ENCODE data around the gene KRTAP10-8.

KRTAP10-8 gene

DNA sequence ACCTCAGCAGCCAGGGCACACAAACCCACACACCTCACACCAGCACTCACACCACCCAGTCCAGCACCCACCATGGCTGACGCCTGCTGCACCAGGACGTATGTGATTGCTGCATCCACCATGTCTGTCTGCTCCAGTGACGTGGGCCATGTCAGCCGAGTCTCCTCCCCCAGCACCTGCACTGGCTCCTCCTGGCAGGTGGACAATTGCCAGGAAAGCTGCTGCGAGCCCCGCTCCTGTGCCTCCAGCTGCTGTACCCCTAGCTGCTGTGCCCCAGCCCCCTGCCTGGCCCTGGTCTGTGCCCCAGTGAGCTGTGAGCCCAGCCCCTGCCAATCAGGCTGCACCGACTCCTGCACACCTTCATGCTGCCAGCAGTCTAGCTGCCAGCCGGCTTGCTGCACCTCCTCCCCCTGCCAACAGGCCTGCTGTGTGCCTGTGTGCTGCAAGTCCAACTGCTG, at the start of gene KRTAP10-8:
KRTAP10-8 (plus strand) TSS at position 51 of the 458 bp plus-strand sequence; CDS start at position 73, 22 bp downstream.
- H3K27me3 ChIP-seq (replicated peaks): no peaks in the 10 kb centered on the region
- no peak within 1 kb of the TSS for H3K27ac ChIP-seq
- TF ChIP-seq, protein P1, sequence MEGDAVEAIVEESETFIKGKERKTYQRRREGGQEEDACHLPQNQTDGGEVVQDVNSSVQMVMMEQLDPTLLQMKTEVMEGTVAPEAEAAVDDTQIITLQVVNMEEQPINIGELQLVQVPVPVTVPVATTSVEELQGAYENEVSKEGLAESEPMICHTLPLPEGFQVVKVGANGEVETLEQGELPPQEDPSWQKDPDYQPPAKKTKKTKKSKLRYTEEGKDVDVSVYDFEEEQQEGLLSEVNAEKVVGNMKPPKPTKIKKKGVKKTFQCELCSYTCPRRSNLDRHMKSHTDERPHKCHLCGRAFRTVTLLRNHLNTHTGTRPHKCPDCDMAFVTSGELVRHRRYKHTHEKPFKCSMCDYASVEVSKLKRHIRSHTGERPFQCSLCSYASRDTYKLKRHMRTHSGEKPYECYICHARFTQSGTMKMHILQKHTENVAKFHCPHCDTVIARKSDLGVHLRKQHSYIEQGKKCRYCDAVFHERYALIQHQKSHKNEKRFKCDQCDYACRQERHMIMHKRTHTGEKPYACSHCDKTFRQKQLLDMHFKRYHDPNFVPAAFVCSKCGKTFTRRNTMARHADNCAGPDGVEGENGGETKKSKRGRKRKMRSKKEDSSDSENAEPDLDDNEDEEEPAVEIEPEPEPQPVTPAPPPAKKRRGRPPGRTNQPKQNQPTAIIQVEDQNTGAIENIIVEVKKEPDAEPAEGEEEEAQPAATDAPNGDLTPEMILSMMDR (IDR thresholded peaks at IDR 0.05; ENCODE audit: low read depth, low read length, missing control alignments): no peak
- H3K36me3 ChIP-seq (replicated peaks): no peaks in the 10 kb centered on the region
- in situ Hi-C loops (cut with HindIII; ENCODE audit: low pct_ligation_motif_present, low sequenced_read_pairs): no loop called here
- H3K4me3 ChIP-seq (ENCODE audit: low read depth, low read length): no peak within 1 kb of the TSS
- DNase-seq: no peak

- TF ChIP-seq, protein P1 (IDR thresholded peaks at IDR 0.05; ENCODE audit: low read depth, low read length, missing control alignments): no peak
- no peak for DNase-seq
- Histone ChIP-seq H3K36me3 (replicated peaks) (no peaks in the 10 kb centered on the region), H3K27ac (no peak overlapping the region), H3K27me3 (replicated peaks) (no peaks in the 10 kb centered on the region), H3K4me3 (ENCODE audit: low read depth, low read length) (no peak overlapping the region)
- in situ Hi-C loops (cut with HindIII; ENCODE audit: low pct_ligation_motif_present, low sequenced_read_pairs): no loop called here
Observed at GRCh38 chr21:44564099-44564498, 47.8 kb upstream of the KRTAP10-8 start.

DNA sequence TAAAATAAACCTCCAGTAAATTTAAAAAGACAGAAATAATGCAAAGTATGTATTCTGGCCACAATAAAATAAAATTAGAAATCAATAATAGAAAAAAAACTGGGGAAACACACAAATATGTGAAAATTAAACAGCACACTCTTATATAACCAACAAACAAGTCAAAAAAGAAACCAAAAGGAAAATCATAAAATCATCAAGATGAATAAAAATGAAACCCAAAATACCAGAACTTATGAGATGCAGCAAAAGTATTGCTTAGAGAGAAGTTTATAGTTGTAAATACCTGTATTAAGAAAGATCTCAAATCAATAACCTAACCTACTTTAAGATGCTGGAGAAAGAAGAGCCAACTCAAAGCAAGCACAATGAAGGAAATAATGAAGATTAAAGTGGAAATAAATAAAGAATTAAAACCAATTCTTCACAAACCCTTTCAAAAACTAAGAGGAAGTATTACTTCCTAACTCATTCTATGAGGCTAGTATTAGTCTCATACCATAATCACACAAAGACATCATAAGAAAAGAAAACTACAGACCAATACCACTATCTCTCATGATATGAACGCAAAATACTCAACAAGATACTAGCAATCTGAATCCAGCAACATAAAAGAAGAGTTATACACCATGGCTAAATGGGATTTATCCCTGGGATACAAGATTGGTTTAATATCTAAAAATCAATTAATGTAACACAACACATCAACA, 46.8 kb upstream of the KRTAP10-8 start:
- no peak for DNase-seq
- Histone ChIP-seq H3K27me3 (replicated peaks) (no peaks in the 10 kb centered on the region), H3K4me3 (ENCODE audit: low read depth, low read length) (no peak overlapping the region), H3K27ac (no peak overlapping the region), H3K36me3 (replicated peaks) (no peaks in the 10 kb centered on the region)
- in situ Hi-C loops (cut with HindIII; ENCODE audit: low pct_ligation_motif_present, low sequenced_read_pairs): no loop called here
- TF ChIP-seq, protein P1 (IDR thresholded peaks at IDR 0.05; ENCODE audit: low read depth, low read length, missing control alignments): no peak

DNA sequence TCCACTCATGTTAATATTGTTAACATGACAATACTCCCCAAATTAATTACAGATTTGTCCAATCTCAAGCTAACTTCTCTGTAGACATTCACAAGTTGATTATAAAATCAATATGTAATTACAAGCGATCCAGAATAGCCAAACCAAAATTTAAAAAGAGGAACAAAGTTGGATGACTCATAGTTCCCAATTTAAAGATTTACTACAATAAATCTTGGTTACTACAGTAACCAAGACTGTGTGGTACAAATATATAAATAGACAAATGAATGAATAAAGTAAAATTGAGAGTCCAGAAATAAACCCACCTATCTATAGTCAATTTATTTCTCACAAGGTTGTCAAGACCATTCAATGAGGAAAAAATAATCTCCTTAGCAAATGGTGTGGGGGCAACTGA, 45.5 kb upstream of the KRTAP10-8 start:
- TF ChIP-seq, protein P1 (IDR thresholded peaks at IDR 0.05; ENCODE audit: low read depth, low read length, missing control alignments): no peak
- H3K4me3 ChIP-seq (ENCODE audit: low read depth, low read length): no peak overlapping the region
- no peak overlapping the region for H3K27ac ChIP-seq
- in situ Hi-C loops (cut with HindIII; ENCODE audit: low pct_ligation_motif_present, low sequenced_read_pairs): no loop called here
- H3K36me3 ChIP-seq (replicated peaks): no peaks in the 10 kb centered on the region
- no peaks in the 10 kb centered on the region for H3K27me3 ChIP-seq (replicated peaks)
- no peak for DNase-seq

- H3K27me3 ChIP-seq (replicated peaks): no peaks in the 10 kb centered on the region
- no peaks in the 10 kb centered on the region for H3K36me3 ChIP-seq (replicated peaks)
- H3K27ac ChIP-seq: no peak overlapping the region
- no peak for DNase-seq
- in situ Hi-C loops (cut with HindIII; ENCODE audit: low pct_ligation_motif_present, low sequenced_read_pairs): no loop called here
- no peak overlapping the region for H3K4me3 ChIP-seq (ENCODE audit: low read depth, low read length)
- TF ChIP-seq, protein P1 (IDR thresholded peaks at IDR 0.05; ENCODE audit: low read depth, low read length, missing control alignments): no peak
Observed at GRCh38 chr21:44567481-44568171, 44.3 kb upstream of the KRTAP10-8 start.

Measured in brain microvascular endothelial cell (primary cell).